Activated CD8-positive, alpha-beta T cell treated with anti-CD3 and anti-CD28 coated beads, Interleukin-2, amount 10 ng/mL, durations not matched to agents 7 days and 5 days (primary cell): ENCODE results near the gene CFAP410. TPM values are rescaled to one million over a fixed set of nuclear protein-coding genes. Genes with fewer than 3 reads are reported as not detected.

Experiments used
- ATAC-seq: fragments of 150-1000 bp; cut with Tn5 transposase; one replicate; pipeline ENCODE4 v1.10.0; 2021; ENCODE audit warnings: moderate library complexity
- CTCF ChIA-PET: fragments of 350-600 bp; sonication (Branson Sonifier 250); formaldehyde crosslinking; loops from one replicate; lab custom pipeline; 2021; ENCODE audit warnings: antibody characterized with exemption; lab: Charles Lee
- POLR2A ChIA-PET: fragments of 350-600 bp; sonication (Branson Sonifier 250); formaldehyde crosslinking; loops from one replicate; lab custom pipeline; 2021; ENCODE audit warnings: antibody characterized with exemption; lab: Charles Lee
- DNase-seq: peaks from one replicate; pipeline ENCODE4 v3.0.0-alpha.2; 2020
- H3K27ac Mint-ChIP-seq: one replicate; pipeline ENCODE4 v1.8.0; 2021; ENCODE audit warnings: mild to moderate bottlenecking, mixed read lengths
- H3K27me3 Mint-ChIP-seq: one replicate; pipeline ENCODE4 v1.8.0; 2021; ENCODE audit warnings: low read depth, mixed read lengths
- H3K36me3 Mint-ChIP-seq: one replicate; pipeline ENCODE4 v1.8.0; 2021; ENCODE audit warnings: low read depth, mixed read lengths
- H3K4me1 Mint-ChIP-seq: one replicate; pipeline ENCODE4 v1.8.0; 2021; ENCODE audit warnings: low read depth, mixed read lengths
- H3K4me3 Mint-ChIP-seq: one replicate; pipeline ENCODE4 v1.8.0; 2021; ENCODE audit warnings: mild to moderate bottlenecking, mixed read lengths
- H3K9me3 Mint-ChIP-seq: one replicate; pipeline ENCODE4 v1.8.0; 2022; ENCODE audit warnings: mixed read lengths; ENCODE audit not compliant: insufficient read depth
- total RNA-seq, 2 experiments: library from RNA; stranded (reverse); gene quantifications; one replicate each; pipeline ENCODE4 v1.2.3, GENCODE V29; 2021

Gene CFAP410
- total RNA-seq, 2 experiments from 2014 or later, result 16.8 to 17.4 TPM

GRCh38 chr21:44291936-44292811 lies 47.0 kb downstream of the CFAP410 start:
- Mint-ChIP-seq H3K9me3 (no peaks in the 10 kb centered on the region), H3K36me3 (no peaks in the 10 kb centered on the region), H3K27ac (no peak overlapping the region), H3K27me3 (no peaks in the 10 kb centered on the region), H3K4me1 (peaks cover 8% of the 10 kb centered on the region), H3K4me3 (no peak overlapping the region)
- ATAC-seq (no peak), DNase-seq (no peak)
- CTCF ChIA-PET, result no interaction called here
- POLR2A ChIA-PET, result no interaction called here

- ATAC-seq, result no peak
- Mint-ChIP-seq H3K4me3 (no peak overlapping the region), H3K9me3 (no peaks in the 10 kb centered on the region), H3K27ac (no peak overlapping the region), H3K4me1 (peaks cover 8% of the 10 kb centered on the region), H3K36me3 (no peaks in the 10 kb centered on the region), H3K27me3 (no peaks in the 10 kb centered on the region)
- ChIA-PET POLR2A (no interaction called here), CTCF (no interaction called here)
- no peak for DNase-seq
Observed at GRCh38 chr21:44291078-44291935, 47.9 kb downstream of the CFAP410 start.

DNA sequence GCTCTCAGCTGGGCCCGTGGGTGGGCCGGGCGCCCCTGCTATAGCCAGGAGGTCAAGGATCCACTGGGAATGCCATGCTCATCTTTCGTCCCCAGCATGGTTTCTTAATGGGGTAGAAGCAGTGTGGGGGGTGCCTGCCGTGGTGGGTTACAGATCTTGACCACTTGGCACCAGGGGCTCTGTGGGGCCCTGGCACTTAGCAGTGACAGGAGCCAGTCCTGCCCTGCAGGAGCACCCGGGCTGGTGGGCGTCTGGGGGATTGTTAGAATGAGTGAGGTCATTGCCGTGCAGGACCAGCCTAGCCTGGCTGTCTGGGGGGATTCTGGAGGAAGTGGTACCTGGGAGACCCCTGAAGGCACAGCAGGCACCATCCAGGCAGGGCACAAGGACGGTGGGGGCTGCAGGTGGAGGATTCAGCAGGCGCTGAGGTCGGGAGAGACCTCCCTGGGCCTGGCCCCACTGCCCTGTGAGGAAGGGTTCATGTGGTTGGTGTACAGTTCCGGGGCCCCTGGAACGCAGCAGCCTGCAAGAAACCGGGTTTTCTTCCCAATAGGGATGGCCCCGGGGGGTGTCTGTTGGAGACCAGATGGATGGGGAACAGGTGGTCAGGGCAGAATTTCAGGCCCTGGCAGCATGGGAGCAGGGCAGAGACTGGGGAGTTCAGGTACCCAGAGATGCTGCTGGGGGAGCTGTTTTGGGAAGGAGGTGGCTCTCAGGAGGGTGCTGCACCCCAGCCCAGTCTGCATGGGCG lies 48.7 kb downstream of the CFAP410 start:
- Mint-ChIP-seq H3K4me1 (peaks cover 8% of the 10 kb centered on the region), H3K9me3 (no peaks in the 10 kb centered on the region), H3K36me3 (no peaks in the 10 kb centered on the region), H3K4me3 (no peak overlapping the region), H3K27ac (no peak overlapping the region), H3K27me3 (no peaks in the 10 kb centered on the region)
- DNase-seq, result no peak
- ATAC-seq, result no peak
- ChIA-PET CTCF (no interaction called here), POLR2A (no interaction called here)

DNA sequence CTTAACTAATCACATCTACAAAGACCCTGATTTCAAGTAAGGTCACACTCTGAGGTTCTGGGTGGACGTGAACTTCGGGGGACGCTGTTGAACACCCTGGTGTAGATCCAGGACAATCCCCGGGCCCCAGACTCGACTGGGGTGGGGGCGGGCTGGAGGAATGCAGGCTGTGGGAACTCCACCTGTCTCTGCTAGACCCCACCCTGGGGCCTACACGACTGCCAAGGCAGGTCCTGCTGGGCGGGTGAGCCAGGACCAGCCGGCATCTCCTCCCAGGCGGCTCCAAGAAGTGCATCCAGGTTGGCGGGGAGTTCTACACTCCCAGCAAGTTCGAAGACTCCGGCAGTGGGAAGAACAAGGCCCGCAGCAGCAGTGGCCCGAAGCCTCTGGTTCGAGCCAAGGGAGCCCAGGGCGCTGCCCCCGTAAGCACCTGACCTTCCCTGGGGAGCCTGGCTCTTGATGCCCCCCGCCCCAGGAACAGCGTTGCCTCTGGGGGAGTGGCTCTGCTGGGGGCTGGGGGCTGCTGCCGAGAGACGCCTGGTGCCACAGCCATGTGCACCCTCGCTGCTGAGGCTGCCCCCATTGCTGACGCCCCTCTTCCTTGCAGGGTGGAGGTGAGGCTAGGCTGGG lies 49.7 kb downstream of the CFAP410 start:
- H3K4me1 Mint-ChIP-seq, result peaks cover 2% of the 10 kb centered on the region
- H3K27me3 Mint-ChIP-seq, result no peaks in the 10 kb centered on the region
- no peak overlapping the region for H3K27ac Mint-ChIP-seq
- DNase-seq, result no peak
- no peaks in the 10 kb centered on the region for H3K9me3 Mint-ChIP-seq
- ATAC-seq, result no peak
- CTCF ChIA-PET, result no interaction called here
- POLR2A ChIA-PET, result no interaction called here
- H3K4me3 Mint-ChIP-seq, result no peak overlapping the region
- H3K36me3 Mint-ChIP-seq, result no peaks in the 10 kb centered on the region

DNA sequence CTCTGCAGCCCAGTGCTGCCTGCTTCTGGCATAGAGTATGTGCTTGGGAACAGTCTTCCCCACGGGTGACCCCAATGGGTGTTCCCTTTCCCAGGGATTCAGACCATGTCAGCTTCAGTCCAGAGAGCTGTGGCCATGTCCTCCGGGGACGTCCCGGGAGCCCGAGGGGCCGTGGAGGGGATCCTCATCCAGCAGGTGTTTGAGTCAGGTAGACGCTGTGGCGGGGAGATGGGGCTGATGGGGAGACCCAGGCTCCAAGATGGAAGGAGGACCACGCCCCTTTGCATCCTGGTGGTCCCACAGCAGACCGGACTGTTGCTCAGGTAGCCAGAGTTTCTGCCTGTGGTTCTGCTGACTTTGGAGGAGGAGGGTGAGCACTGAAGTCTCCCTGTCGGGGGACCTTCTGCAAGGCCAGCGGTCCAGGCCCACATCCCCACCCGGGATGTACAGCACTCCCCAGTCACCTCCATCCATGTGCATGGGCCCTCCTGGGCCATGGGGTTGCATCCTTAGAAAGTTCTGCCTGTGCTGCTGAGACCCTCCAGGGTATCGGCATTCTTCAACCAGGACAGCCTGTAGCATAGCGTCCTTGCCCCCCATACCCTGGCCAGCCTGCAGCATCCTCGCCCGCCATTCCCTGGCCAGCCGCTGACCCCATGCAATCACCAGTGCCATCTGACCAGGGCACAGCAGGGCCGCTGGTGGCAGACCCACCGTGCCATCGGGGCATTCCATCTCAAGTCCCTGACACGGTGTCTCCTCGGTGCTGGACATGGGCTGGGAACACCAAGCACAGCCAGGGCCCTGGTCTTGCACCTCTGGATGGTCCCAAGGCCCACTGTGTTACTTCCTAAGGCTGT lies 50.7 kb downstream of the CFAP410 start:
- Mint-ChIP-seq H3K4me1 (no peaks in the 10 kb centered on the region), H3K27me3 (no peaks in the 10 kb centered on the region), H3K9me3 (no peaks in the 10 kb centered on the region), H3K4me3 (no peak overlapping the region), H3K27ac (no peak overlapping the region), H3K36me3 (no peaks in the 10 kb centered on the region)
- ChIA-PET CTCF (interaction anchor here (2.2 kb wide), 1 partner anchor 9 kb away, joined by 8 read pairs; no protein-coding TSS in a partner anchor), POLR2A (no interaction called here)
- no peak for DNase-seq
- ATAC-seq, result no peak

DNA sequence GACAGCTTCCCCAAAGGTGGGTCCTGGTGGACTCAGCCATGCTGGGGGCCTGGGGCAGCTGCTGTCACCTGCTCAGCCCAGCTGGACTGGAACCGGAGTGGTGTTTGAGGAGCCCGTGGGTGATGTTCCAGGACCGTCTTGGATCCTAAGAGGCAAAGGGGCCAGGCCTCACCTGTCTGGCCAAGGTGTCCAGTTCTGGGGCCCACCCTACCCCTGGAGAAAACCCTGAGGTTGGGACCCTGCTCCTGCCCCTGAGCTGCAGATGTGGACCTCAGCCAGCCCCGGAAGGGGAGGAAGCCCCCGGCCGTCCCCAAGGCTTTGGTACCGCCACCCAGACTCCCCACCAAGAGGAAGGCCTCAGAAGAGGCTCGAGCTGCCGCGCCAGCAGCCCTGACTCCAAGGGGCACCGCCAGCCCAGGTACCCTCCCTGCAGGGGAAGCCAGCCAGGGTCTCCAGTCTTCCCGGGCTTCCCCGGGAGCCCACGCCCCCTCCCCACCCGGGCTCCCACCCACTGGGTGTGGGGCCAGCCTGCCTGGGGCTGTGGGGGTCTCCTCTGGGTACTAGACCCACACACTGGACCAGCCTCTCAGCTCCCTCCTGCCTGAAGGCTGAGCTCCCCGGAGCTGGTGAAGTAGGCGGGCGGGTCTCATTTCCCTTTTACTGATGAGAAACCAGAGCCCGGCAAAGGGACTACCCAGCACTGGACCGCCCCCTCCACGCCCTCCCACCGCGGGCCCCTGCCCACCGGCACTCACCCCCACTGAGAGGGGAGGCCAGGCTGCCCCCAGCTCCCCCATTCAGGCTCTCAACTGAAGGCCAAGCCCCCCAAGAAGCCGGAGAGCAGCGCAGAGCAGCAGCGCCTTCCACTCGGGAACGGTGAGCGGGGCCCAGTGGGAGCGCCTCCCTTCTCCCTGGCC lies 52.2 kb downstream of the CFAP410 start:
- POLR2A ChIA-PET, result interaction anchor here (0.6 kb wide), 1 partner anchor 12 kb away, joined by 4 read pairs; no protein-coding TSS in a partner anchor
- H3K4me1 Mint-ChIP-seq, result no peaks in the 10 kb centered on the region
- DNase-seq (no peak), ATAC-seq (no peak)
- no peak overlapping the region for H3K27ac Mint-ChIP-seq
- no peaks in the 10 kb centered on the region for H3K36me3 Mint-ChIP-seq
- H3K9me3 Mint-ChIP-seq, result no peaks in the 10 kb centered on the region
- H3K27me3 Mint-ChIP-seq, result no peaks in the 10 kb centered on the region
- CTCF ChIA-PET, result interaction anchor here (2.2 kb wide), 1 partner anchor 11 kb away, joined by 8 read pairs; no protein-coding TSS in a partner anchor
- no peak overlapping the region for H3K4me3 Mint-ChIP-seq

DNA sequence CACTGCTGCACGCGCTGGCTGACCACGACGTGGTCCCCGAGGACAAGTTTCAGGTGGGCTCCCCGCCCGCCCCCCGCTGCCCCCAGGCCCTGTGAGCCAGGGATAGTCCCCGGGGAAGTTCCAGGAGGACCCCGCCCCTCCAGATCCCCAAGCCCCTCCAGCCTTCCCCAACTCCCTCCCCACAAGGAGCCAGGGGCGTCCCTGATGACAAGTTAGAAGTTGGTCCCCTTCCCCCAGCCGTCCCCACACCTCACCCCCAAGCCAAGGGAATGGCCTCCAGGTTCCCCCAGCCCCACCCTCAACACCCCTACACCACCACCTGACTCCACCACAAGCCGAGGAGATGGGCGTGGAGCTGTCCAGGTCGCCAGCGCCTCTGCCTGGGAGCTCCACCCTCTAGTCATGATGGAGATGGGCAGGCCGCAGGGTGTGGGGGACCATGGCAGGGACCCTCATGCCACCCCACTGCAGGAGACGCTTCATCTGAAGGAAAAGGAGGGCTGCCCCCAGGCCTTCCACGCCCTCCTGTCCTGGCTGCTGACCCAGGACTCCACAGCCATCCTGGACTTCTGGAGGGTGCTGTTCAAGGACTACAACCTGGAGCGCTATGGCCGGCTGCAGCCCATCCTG lies 53.0 kb downstream of the CFAP410 start:
- Mint-ChIP-seq H3K4me3 (no peak overlapping the region), H3K27ac (no peak overlapping the region), H3K4me1 (no peaks in the 10 kb centered on the region), H3K9me3 (no peaks in the 10 kb centered on the region), H3K27me3 (no peaks in the 10 kb centered on the region), H3K36me3 (no peaks in the 10 kb centered on the region)
- ATAC-seq, result no peak
- ChIA-PET CTCF (interaction anchor here (2.2 kb wide), 1 partner anchor 12 kb away, joined by 8 read pairs; no protein-coding TSS in a partner anchor), POLR2A (interaction anchor here (0.6 kb wide), 1 partner anchor 13 kb away, joined by 4 read pairs; no protein-coding TSS in a partner anchor)
- no peak for DNase-seq

DNA sequence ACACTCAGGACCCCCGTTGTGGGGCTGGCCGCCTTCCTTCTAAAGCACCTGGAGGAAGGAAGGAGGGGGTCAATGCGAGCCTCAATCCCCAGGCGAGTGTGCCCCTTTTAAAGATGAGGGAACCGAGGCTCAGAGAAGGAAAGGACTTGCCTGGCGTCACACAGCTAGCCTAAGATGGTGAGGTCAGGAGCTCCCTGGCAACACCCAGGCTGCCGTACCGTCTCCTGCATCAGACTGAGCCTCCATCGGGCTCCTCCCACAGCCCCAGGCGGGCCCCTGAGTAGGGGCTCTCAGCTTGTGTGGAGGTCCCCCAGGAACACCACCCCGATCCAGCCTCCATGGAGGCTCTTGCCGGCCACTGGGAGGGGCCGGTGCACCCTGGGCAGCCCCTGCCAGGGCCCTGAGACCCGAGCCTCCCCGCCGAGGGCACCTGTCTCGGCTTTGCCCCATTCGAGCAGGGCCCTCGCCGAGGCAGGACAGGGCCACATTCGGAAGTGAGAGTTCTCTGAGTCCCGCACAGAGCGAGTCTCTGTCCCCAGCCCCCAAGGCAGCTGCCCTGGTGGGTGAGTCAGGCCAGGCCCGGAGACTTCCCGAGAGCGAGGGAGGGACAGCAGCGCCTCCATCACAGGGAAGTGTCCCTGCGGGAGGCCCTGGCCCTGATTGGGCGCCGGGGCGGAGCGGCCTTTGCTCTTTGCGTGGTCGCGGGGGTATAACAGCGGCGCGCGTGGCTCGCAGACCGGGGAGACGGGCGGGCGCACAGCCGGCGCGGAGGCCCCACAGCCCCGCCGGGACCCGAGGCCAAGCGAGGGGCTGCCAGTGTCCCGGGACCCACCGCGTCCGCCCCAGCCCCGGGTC lies 53.8 kb downstream of the CFAP410 start, which contains the start of gene AIRE:
TSS of gene AIRE (plus strand) at position 739 of the 855 bp plus-strand sequence. CDS start 131 bp downstream, outside the sequence.
- ChIA-PET POLR2A (no interaction called here), CTCF (no interaction called here)
- H3K4me1 Mint-ChIP-seq, result no peaks in the 10 kb centered on the region
- H3K36me3 Mint-ChIP-seq, result no peaks in the 10 kb centered on the region
- no peak within 1 kb of the TSS for H3K4me3 Mint-ChIP-seq
- no peak within 1 kb of the TSS for H3K27ac Mint-ChIP-seq
- no peaks in the 10 kb centered on the region for H3K9me3 Mint-ChIP-seq
- ATAC-seq, result no peak
- DNase-seq, result no peak
- H3K27me3 Mint-ChIP-seq, result no peaks in the 10 kb centered on the region

- H3K27ac Mint-ChIP-seq, result no peak overlapping the region
Observed at GRCh38 chr21:44283948-44284347, 55.2 kb downstream of the CFAP410 start.

More at GRCh38 chr21:44283948-44284347, 55.2 kb downstream of the CFAP410 start:
- Mint-ChIP-seq H3K27me3 (no peaks in the 10 kb centered on the region), H3K9me3 (no peaks in the 10 kb centered on the region), H3K4me1 (no peaks in the 10 kb centered on the region), H3K4me3 (no peak overlapping the region), H3K36me3 (no peaks in the 10 kb centered on the region)
- ATAC-seq (no peak), DNase-seq (no peak)
- ChIA-PET CTCF (no interaction called here), POLR2A (no interaction called here)
